NT2/D1 (cell line): ENCODE results near the gene TMEM255B.

Source experiments
- SUZ12 ChIP-seq: IDR thresholded peaks from 2 replicates; pipeline ENCODE4 v1.6.1; 2011; ENCODE audit not compliant: insufficient read length, insufficient read depth; ENCODE audit errors: extremely low read depth
- YY1 ChIP-seq: IDR thresholded peaks from 2 replicates; pipeline ENCODE4 v1.6.1; 2011; ENCODE audit not compliant: insufficient read length, insufficient read depth

GRCh38 chr13:113749507-113749906 lies 9.5 kb upstream of the TMEM255B start:
- TF ChIP-seq YY1 (no peak), SUZ12 (no peak)
